GM21786 (cell line): ENCODE measurements around the gene RPS25.
"Not testable (repeated sequence)": the region's sequence is repeated elsewhere in the genome, so short reads cannot be mapped to it uniquely, and the experiment has no call there.

ENCODE experiments used
- ATAC-seq: cut with Tn5 transposase; IDR thresholded peaks from one replicate; pipeline ENCODE4 v1.9.1; 2021; ENCODE audit not compliant: unreplicated experiment

The RPS25 gene

GRCh38 chr11:119016216-119017009 is 1.7 kb downstream of the RPS25 start:
- ATAC-seq = no peak

GRCh38 chr11:119015054-119015611 is 3.0 kb downstream of the RPS25 start:
- no peak for ATAC-seq

GRCh38 chr11:119014209-119014924 is 3.8 kb downstream of the RPS25 start:
- no peak for ATAC-seq

GRCh38 chr11:119012629-119013170 is 5.4 kb downstream of the RPS25 start:
- ATAC-seq = no peak

GRCh38 chr11:119011476-119012053 is 6.6 kb downstream of the RPS25 start:
- ATAC-seq = no peak

GRCh38 chr11:119006656-119007055 is 11.5 kb downstream of the RPS25 start:
- ATAC-seq = no peak

GRCh38 chr11:119000906-119001305 is 17.2 kb downstream of the RPS25 start:
- ATAC-seq = no peak

GRCh38 chr11:118998822-118999221 is 19.3 kb downstream of the RPS25 start:
- ATAC-seq = no peak

GRCh38 chr11:118998388-118998717 is 19.8 kb downstream of the RPS25 start:
- ATAC-seq = no peak

- peak; percentile 91 for ATAC-seq
Measured at GRCh38 chr11:118997627-118998387, 20.3 kb downstream of the RPS25 start, which contains the start of gene CENATAC. Gene CENATAC (plus strand): TSS chr11:118998138. CDS start chr11:118998198, 60 bp downstream.

GRCh38 chr11:118996926-118997626 is 21.1 kb downstream of the RPS25 start:
- ATAC-seq = peak; percentile 18

- not testable (repeated sequence) for ATAC-seq
Measured at GRCh38 chr11:118991486-118992038, 26.6 kb downstream of the RPS25 start.

GRCh38 chr11:118988280-118988679 is 29.9 kb downstream of the RPS25 start:
- no peak for ATAC-seq

- ATAC-seq = no peak
Measured at GRCh38 chr11:118984825-118985224, 33.3 kb downstream of the RPS25 start.

- not testable (repeated sequence) for ATAC-seq
Measured at GRCh38 chr11:118984337-118984736, 33.8 kb downstream of the RPS25 start.

GRCh38 chr11:118980191-118980881 is 37.8 kb downstream of the RPS25 start:
- no peak for ATAC-seq

GRCh38 chr11:118979434-118979833 is 38.7 kb downstream of the RPS25 start:
- no peak for ATAC-seq

- no peak for ATAC-seq
Measured at GRCh38 chr11:118975771-118976709, 42.1 kb downstream of the RPS25 start.
